ENCODE data around the gene CEP126. TPM values are rescaled to one million over a fixed set of nuclear protein-coding genes. Genes with fewer than 3 reads are reported as not detected.

Gene CEP126
- total and polyA plus RNA-seq, 8 donors, result 3.6 to 18.2 (median 12.6) TPM

GRCh38 chr11:101914341-101914737 is 471 bp upstream of the CEP126 start:
- ATAC-seq (peak; percentile 3), DNase-seq (peak in 2 of 4 donors; percentile 59 to 65)

GRCh38 chr11:101915791-101916291 is 1.0 kb downstream of the CEP126 start:
- H3K36me3 ChIP-seq, result no peaks in the 10 kb centered on the region
- H3K4me3 ChIP-seq, result peak overlapping the region; percentile 60 to 65
- H3K9me3 ChIP-seq, result no peaks in the 10 kb centered on the region
- intact Hi-C loops (cut with DNase I), result no loop called here
- no peaks in the 10 kb centered on the region for H3K27me3 ChIP-seq
- H3K4me1 ChIP-seq, result peaks cover 0 to 9% of the 10 kb centered on the region in 2 donors
- peak in 2 of 4 donors; percentile 68 to 74 for DNase-seq
- H3K27ac ChIP-seq, result peak overlapping the region; percentile 80 to 88
- TF ChIP-seq, protein P1, sequence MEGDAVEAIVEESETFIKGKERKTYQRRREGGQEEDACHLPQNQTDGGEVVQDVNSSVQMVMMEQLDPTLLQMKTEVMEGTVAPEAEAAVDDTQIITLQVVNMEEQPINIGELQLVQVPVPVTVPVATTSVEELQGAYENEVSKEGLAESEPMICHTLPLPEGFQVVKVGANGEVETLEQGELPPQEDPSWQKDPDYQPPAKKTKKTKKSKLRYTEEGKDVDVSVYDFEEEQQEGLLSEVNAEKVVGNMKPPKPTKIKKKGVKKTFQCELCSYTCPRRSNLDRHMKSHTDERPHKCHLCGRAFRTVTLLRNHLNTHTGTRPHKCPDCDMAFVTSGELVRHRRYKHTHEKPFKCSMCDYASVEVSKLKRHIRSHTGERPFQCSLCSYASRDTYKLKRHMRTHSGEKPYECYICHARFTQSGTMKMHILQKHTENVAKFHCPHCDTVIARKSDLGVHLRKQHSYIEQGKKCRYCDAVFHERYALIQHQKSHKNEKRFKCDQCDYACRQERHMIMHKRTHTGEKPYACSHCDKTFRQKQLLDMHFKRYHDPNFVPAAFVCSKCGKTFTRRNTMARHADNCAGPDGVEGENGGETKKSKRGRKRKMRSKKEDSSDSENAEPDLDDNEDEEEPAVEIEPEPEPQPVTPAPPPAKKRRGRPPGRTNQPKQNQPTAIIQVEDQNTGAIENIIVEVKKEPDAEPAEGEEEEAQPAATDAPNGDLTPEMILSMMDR (IDR thresholded peaks at IDR 0.05), result no peak
- peak; percentile 19 for ATAC-seq

More at GRCh38 chr11:101914341-101914737, 471 bp upstream of the CEP126 start:
- Histone ChIP-seq H3K9me3 (no peaks in the 10 kb centered on the region), H3K27ac (peak overlapping the region; percentile 80 to 88), H3K36me3 (no peaks in the 10 kb centered on the region), H3K4me1 (peaks cover 0 to 9% of the 10 kb centered on the region in 2 donors), H3K27me3 (no peaks in the 10 kb centered on the region), H3K4me3 (peak overlapping the region; percentile 60 to 65)
- TF ChIP-seq, protein P1 (IDR thresholded peaks at IDR 0.05), result no peak
- intact Hi-C loops (cut with DNase I), result no loop called here

DNA sequence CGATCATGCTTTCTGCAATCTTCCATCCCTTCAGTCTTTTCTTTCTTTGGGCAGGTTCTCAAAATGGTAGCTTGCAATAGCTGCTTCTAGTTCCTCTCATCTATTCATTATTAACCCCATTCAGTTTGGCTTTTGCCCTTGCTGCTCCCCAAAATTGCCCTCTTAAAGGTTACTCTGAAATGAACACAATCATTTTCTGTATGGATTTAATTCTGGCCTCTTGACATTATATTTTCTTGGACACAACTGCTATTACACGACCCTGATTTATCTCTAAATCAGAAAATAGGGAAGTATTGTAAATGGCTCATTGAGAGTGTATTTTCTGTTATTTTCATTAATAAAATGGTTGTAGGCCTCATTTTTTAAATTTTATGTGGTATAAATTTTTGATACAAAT is 1.6 kb downstream of the CEP126 start, which contains the start of gene ANGPTL5:
Gene ANGPTL5 (minus strand): TSS at position 101 of the 400 bp plus-strand sequence. CDS start 8,613 bp downstream, outside the sequence.
- intact Hi-C loops (cut with DNase I), result no loop called here
- Histone ChIP-seq H3K9me3 (no peaks in the 10 kb centered on the region), H3K27ac (peak within 1 kb of the TSS; percentile 80 to 88), H3K27me3 (no peaks in the 10 kb centered on the region), H3K36me3 (no peaks in the 10 kb centered on the region), H3K4me1 (peaks cover 0 to 9% of the 10 kb centered on the region in 2 donors), H3K4me3 (peak within 1 kb of the TSS; percentile 60 to 65)
- DNase-seq (no peak), ATAC-seq (no peak)
- TF ChIP-seq, protein P1 (IDR thresholded peaks at IDR 0.05), result no peak

DNA sequence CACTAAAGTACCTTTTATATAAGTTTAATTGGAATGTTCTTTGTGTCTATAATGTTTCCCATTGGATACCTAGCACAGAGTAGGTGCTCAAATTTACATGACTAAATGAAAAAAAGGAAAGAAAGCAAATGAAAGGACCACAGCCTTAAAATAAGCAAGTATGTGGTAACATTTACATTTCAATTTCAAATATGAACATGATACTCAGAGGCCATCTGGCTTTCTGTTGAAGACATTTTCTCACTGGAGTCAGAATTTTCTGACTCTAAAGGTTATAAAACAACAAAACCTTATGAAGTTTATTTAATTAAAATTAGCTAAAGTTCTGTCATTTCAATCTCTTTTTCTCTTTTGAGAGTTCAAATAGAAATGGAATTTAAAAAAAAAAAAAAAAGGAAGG is 2.4 kb downstream of the CEP126 start:
- Histone ChIP-seq H3K27ac (no peak overlapping the region), H3K4me3 (no peak overlapping the region), H3K9me3 (no peaks in the 10 kb centered on the region), H3K4me1 (peaks cover 0 to 9% of the 10 kb centered on the region in 2 donors), H3K36me3 (no peaks in the 10 kb centered on the region), H3K27me3 (no peaks in the 10 kb centered on the region)
- intact Hi-C loops (cut with DNase I), result no loop called here
- DNase-seq, result no peak
- TF ChIP-seq, protein P1 (IDR thresholded peaks at IDR 0.05), result no peak
- no peak for ATAC-seq

- no peak for DNase-seq
- no peaks in the 10 kb centered on the region for H3K27me3 ChIP-seq
- intact Hi-C loops (cut with DNase I), result no loop called here
Observed at GRCh38 chr11:101920992-101921391, 6.2 kb downstream of the CEP126 start.

More at GRCh38 chr11:101920992-101921391, 6.2 kb downstream of the CEP126 start:
- H3K9me3 ChIP-seq, result no peaks in the 10 kb centered on the region
- no peak overlapping the region for H3K27ac ChIP-seq
- TF ChIP-seq, protein P1 (IDR thresholded peaks at IDR 0.05), result no peak
- ATAC-seq, result no peak
- no peak overlapping the region for H3K4me3 ChIP-seq
- H3K4me1 ChIP-seq, result no peaks in the 10 kb centered on the region
- no peaks in the 10 kb centered on the region for H3K36me3 ChIP-seq
